GM21390 (cell line): ENCODE data around the gene ARID3C.

Experiments used
- ATAC-seq: cut with Tn5 transposase; IDR thresholded peaks from one replicate; pipeline ENCODE4 v1.9.1; 2021; ENCODE audit not compliant: unreplicated experiment

ARID3C gene

DNA sequence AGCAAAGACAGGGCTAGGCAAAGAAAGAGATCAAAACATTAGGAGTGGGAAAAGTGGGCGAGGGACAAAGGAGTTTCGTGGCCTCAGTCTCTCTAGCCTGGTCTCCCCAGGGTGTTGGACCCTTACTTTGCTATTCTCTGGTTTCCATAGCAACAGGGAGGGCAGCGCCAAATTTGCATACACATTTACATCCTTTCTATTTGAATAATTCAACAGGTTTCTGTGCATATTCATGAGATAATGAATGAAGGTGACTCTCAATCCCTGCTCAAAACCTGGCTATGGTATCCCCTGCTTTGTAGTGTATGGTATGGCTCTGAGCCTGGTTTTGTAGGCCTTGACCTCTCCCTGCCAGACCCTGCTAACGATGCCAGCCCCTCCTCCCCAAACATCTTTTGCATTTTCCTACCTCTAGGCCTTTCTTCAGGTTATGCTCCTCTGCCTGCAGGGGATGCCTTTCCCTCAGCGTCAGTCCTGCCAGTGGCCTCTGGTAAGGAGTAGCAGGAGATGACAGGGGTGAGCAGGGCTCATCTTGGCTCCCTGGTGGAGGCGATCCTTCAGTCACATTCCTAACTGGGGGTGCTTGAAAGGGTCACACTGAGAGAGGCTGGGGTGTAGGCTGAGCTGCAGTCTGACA is 26.8 kb downstream of the ARID3C start:
- ATAC-seq = no peak

DNA sequence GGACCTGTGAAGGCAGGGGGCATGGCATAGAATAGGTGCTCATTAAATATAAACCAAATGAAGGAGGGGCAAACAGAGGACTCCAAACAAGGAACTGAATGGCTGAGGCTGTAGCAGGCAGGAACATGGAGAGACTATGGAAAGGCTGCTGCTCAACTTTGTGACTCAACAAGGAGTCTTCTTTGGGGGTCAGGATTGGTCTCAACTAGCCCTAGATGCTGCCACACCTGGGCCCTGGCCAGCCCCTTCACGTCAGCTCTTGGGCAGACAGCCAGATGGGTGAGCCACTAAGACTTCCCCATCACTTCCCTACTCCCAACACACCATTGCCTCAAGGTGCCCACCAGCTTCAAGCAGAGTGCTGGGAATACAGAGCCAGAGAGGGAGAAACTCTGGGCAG is 28.0 kb downstream of the ARID3C start:
- no peak for ATAC-seq

DNA sequence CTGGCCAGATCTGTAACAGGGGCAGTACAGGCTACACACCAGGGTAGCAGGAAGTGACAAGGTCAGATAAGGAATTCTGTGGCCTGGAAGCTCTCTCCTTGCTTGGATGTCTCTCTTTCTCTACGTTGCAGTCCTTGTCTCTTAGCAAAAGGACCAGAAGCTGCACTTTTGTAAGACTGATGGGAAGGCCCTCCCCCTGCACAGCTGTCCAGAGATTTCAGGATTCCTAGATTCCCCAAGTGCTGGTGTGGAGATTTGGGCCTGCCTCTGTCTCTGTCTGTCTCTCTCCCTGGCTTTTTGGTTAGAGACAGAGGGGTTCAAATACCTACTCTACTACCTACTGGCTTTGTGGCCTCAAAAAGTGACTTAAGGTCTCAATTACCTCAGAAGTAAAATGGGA is 29.3 kb downstream of the ARID3C start:
- ATAC-seq = no peak

DNA sequence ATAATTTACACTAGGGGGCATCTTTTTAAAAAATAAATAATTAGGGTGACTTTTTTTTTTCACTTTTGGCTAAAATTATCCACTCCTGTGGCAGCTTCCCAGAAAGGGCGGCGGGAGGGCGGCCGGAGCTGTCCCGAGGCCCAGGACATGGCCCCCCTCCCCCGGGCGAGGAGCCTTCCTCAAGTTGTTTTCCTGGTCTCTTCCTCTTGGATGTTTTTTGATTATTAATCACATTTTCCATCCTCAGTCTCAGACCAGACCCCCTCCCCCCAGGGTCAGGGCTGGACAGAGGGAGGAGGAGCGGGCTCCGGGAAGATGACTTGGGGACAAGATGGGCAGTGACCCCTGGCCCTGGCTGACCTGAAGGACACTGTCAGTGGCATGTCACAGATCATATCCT is 34.7 kb downstream of the ARID3C start:
- no peak for ATAC-seq

DNA sequence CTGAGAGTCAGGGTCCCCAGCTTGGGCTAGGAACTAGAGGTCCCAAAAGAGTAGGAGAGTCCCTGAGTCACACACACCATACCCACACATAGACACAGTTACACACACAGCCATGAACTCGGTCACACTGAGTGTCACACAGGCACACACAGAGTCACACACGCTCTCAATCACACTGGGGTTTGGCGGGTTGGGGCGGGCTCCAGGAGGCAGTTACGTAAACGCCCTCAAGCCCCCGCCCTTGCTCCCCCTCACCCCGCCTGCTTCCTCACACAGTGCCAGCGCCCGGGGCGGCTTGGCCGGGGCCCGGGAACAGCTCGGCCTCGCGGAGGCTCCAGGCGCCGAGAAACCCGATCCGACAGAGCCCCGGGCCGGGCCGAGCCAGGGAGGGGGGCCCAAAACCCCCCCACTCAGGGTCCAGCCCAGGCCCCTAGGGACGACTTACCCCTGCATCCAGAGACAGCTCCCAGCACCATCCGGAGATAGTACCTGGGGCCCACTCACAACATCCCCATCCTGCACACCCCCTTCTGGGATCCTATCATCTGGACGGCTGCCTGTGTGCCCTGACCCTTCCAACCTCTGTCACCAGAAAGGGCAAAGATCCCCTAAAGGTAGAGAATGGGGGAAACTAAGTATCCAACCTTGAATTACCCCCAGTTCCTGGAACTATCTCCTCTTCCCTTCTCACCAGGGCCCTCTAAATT is 35.8 kb downstream of the ARID3C start:
- no peak for ATAC-seq

DNA sequence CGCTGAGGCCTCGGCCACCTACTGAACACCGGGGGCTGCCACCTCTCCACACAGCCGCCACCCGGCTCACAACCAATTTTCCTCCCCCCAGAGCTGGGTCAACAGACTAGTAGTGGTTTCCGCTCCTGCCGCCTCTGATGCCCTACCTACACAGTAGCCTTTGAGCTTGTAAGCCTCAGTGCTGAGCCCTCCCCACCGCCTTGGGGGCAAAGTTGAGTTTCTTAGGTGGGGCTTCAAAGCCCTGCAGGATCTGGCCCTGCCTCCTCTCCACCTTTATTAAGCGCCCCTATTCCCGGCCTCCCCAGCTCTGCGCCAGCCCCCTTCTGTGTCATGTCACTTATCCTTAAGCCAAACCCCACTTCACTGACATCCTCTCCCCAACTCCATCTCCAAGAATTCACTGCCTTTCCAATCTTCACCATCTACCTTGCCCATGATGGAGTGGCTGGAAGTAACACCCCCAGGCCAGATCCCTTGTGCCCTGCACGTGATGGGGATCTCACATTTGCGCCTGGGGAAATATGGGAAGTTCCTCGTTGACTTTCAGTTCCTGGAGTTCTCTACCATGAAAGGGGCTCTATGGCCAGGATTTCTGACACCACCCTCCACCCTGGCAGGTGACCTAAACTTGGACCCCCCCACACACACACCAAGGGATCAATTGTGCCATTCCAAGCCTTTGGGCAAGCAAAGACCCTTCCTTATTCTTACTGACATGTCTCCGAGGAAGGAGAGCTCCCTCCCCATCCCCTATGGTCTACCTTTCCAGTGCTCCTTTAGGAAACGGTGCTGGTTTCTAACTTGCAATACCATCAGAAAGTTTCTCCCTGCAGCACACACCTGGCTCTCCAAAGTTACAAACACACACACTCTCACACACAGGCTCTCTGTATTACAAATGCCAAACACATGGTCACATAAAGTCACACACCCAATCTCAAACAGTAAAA is 36.7 kb downstream of the ARID3C start:
- no peak for ATAC-seq

DNA sequence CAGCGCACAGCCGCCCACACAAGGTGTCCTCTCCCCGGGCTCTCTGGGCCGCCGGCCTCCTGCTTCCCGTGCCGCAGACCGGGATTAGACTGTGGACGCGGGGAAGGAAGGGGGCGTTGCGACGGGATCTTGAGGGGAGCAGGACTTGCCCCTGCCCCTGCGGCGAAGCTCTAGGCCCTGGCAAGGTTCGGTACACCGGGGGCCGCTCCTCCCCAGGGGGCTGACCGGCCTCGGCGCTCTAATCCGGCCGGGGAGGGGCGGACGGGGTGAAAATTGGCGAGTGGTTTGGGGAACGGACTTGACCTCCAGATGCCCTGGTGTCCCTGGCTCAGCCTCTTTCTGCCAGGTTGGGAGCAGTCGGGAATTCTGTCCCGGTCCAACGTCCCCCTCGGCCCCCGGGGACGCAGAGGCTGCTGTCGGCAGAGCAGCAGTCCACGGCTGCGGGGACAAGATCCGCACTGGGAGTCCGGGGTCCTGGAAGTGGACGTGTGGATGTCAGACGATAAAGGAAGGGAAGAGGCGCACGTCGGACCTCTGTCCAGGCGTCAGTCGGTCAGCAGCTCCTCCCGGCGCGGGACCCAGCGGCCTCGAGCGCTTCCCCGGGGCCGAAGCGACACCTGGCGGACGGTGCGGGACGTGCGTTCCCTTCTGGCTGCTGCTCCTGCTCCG is 37.5 kb downstream of the ARID3C start:
- ATAC-seq = peak; percentile 65

DNA sequence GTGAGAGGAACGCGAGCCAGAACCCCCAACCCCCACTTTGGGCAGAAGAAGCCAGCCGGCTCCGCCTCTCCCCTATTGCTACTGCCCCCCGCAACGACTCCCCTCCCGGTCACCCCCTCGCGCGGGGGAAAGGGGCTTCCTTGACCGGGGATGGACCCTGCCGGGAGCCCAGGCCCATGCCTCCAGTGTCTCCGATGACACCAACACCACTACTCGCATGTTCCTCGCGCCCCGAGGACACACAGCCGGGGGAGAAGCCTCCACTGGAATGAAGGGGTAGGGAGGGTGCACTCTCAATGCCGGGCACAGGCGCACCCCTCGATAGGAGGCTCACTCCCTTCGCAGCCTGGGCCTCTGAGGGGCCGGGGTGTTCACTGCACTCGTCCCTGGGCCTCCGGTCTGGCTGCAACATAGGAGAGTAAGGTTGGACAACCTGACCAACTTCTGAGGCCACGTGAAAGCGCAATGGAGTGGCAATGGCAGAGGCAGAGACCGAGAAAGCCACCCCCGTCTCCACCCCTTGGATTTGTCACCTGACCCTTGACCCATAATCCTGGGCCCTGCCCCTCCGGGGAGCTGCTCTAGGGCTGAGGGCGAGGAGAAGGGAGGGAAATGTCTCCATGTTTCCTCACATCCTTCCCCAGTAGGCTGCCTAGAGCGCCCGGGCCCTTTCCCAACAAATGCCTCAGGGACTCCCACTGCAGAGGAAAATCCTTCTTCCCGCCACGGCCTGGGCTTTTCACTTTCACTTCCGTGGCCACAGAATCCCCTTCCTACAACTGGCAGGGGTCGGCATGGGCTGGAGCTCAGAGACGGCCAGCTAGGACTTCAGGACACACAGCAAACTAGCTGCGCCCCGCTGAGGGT is 38.3 kb downstream of the ARID3C start:
- no peak for ATAC-seq

DNA sequence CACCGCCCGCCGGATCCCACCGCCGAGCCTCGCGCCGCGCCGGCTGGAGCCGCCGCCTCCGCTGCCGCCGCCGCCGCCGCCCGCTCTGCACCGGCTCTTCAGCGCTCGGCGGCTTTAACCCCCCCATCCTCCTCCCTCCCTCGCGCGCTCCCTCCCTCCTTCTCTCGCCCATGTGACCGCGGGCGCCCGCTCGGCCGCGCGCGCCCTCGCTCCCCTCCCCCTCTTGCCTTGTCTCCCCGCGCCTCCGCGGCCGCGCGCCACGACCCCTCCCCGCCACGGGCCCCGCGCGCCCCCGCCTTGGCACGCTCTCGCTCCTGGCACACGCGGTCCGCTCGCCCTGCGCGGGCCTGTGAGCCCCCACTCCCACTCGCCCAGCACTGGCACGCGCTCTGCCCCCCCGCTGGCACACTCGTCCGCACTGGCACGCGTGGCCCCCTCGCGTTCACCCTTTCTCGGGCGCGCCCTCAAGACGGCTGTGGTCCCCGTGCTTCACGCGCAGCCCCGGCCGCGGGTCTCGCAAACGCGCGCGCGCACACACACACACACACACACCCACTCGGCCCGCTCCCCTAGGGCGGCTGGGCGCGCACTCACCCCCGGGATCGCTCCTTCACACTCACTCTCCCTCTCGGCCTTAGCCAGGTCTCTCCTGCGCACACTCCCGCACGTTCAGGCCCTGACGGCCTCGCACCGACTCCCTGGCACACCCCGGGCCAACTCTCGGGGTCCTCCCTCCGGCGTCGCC is 39.1 kb downstream of the ARID3C start, which contains the start of gene CNTFR:
TSS of gene CNTFR (minus strand) at position 89 of the 745 bp plus-strand sequence. CDS start 20,743 bp downstream, outside the sequence.
- ATAC-seq = no peak

DNA sequence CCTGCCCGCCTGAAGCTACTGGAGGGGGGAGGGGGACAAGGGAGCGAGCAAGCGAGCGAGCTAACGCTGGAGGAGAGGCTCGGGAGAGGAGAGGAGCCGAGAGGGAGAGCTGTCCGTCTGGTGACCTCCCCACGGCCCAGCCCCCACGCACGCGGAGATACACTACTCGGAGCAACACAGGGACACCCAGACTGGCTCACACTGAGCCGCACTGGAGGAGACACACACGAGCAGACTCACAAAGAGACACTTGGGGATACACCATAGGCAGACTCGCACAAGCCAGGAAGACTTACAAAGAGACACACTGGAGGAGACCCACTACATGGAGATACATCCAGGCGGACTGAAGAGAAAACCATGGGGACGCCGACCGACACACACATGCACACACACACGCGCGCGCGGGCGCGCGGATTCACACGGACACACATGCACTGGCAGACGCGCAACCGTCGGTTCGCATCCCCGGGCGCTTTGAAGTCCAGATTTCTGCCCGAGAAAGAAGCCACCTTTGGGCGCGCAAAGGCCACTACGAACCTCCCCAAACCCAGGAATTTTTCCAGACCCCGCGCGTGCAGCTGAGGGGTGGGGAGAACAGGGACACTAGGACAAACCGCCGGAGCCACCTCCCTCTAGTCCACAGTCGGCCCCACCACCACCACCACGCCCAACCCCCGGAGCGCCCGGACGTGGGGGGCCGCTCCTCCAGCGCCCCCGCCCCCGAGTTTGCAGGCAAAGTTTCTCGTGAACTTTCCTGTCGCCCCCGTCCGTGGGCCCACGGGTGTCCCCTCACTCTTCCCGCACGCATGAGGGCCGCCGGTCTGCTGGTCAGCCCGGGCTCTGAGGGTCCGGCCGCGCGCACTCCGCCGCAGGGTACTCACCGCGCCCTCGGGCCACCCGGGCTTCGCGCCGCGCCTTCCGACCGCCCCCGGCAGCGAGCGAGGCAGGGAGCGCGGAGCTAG is 39.9 kb downstream of the ARID3C start:
- ATAC-seq = no peak

DNA sequence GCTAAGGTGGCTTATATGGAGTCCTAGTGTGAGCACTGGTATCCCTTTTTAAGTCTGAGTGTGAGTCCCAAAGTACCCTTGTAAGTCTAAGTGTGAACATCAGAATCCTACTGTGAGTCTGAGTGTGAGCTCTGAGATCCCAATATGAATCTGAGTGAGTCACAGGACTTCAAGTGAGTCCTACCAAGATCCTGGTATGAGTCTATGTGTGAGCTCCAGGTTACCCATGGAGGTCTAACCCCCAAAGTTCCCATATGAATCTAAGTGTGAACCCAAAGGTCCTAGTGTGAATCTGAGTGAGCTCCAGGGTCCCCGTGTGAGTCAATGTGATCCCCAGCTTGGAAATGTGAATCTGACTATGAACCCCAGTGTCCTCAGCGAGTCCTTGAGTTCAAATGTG is 41.6 kb downstream of the ARID3C start:
- no peak for ATAC-seq

DNA sequence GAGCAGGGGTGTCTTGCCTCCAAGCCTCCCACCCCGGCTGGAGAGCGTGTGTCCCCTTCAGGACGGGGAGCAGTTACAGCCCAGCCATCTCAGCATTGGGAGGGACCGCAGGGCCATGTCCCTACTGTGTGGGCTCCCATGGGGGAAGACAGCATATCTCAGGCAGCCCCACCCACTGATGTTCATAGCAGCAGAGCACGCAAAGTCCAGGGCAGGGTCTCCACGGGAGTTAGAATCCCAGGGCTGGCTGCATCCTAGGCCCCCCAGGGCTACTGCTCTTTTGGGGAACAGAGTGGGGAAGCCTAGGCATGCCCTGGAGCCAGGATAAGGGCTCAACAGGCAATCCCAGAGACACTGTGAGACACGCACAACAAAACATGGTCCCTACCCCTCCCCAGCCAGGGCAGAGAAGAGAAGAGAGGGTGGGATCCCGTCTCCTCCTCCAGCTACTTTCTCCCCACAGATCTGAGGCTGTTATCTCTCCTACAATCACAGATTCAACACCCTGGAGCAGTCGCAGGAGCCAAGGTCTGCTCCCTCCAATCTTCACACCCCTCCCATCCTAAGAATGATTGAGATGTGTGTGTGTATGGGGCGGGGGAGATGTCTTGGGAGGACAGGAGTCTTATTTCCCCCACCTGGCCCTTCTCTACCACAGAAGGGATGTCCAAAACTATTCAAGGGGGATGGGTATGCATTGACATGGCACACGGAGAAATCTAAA is 42.8 kb downstream of the ARID3C start:
- no peak for ATAC-seq

DNA sequence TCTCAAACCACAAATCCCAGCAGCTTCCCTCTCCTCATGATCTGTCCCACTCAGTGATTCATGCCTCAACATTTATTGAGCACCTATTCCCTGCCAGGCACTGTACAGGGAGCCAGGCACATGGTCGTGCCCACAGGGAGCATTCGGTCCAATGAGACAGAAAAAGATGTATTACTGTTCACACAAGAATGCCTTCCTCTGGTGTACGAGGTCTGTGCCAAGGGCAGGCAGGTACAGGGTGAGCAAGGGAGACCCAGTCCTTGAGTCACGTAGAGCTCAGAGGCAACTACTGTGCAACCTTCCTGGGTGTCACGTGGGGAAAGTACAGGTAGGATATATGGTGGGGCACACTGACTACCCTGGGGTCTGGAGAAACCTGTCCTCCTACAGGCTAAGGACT is 43.9 kb downstream of the ARID3C start:
- ATAC-seq = no peak

DNA sequence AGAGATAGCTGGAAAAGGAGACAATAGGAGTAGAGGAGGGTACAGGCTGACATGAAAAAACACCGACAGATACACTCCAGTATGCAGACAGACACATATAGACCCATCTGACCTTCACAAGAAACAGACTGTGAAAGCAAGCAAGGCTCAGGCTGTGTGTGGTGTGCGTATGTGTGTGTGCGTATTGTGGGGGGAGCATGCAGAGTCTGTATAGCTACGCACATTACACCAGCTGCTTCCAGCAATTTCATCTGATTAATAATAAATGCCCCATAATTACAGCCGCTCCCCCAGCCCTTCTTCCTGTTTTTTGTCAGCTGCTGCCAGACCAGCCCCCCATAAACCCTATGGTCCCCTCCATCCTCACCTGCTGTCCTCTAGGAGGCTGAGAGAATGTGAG is 46.1 kb downstream of the ARID3C start:
- ATAC-seq = no peak

DNA sequence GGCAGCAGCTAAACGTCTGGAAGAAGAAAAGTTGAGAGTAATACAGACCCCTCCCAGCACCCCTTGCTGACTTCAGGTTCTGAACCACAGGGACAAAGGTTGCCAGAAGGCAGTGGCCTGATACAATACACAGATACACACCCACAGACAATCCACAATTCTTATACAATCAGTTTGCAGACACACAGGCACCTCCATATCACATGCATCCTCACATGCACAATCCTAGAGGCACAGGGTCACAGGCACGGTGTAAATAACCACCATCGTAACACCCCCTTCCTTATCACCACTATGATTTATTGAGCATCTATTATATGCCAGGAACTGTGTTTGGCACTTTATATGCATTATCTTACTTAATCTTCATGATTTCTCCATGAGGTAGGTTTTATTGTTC is 47.5 kb downstream of the ARID3C start:
- ATAC-seq = no peak

DNA sequence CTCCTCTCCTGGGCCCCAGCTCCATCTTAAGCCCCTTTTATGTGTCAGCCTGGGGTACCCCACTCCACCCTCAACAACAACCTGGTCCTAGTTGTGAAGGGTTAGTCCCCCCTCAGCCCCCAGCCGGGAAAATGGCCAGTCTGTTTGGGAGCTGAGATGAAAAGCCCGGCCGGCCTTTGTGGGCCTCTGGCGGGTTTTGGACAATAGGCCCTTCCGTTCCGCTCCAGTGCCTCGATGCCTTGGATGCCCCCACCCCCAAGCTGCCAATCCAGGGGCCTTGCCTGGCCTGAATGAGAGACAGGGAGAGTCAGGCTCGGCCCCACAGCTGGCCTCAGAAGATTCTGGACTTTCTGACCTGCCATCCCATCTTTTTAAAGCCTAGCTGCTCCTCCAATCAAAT is 48.5 kb downstream of the ARID3C start:
- no peak for ATAC-seq

DNA sequence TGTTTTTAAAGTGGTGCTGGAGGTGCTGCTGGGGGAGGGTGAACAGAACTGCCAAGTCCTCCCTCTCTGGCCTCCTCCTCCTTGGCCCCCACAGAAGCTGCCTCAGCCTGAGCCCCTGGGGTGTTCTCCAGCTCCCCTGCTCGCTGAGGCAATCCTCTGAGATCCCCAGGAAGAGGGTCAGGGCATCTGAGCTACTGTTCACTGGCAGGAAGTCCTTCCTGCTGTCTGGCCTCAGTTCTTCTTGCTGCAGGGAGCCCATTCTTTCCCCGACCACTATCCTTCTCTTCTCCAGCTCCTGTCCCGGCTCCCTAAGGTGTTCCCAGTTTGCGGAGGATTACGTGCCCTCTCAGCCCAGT is 49.1 kb downstream of the ARID3C start:
- ATAC-seq = no peak
